ENCODE results near the gene JMJD1C. TPM values are rescaled to one million over a fixed set of nuclear protein-coding genes. Genes with fewer than 3 reads are reported as not detected.

Gene JMJD1C
- total RNA-seq, 4 donors from 2014 or later = 92.0 to 153 (median 124) TPM

GRCh38 chr10:63365976-63366765 lies 99.6 kb downstream of the JMJD1C start:
- Histone ChIP-seq H3K4me1 (no peaks in the 10 kb centered on the region), H3K9me3 (no peaks in the 10 kb centered on the region), H3K36me3 (no peaks in the 10 kb centered on the region), H3K27ac (no peak overlapping the region), H3K27me3 (no peaks in the 10 kb centered on the region), H3K4me3 (no peak overlapping the region)
- no peak for DNase-seq
- TF ChIP-seq POLR2A (IDR thresholded peaks at IDR 0.05) (no peak), CTCF (IDR thresholded peaks at IDR 0.05) (no peak)

- H3K27ac ChIP-seq = no peak overlapping the region
- no peaks in the 10 kb centered on the region for H3K36me3 ChIP-seq
These were observed 100.9 kb downstream of the JMJD1C start for GRCh38 chr10:63364918-63365317.

GRCh38 chr10:63363951-63364350 lies 101.8 kb downstream of the JMJD1C start:
- no peak for TF ChIP-seq POLR2A (IDR thresholded peaks at IDR 0.05)
- no peak for TF ChIP-seq CTCF (IDR thresholded peaks at IDR 0.05)
- no peak overlapping the region for H3K4me3 ChIP-seq
- no peak overlapping the region for H3K27ac ChIP-seq
- H3K27me3 ChIP-seq = no peaks in the 10 kb centered on the region
- H3K9me3 ChIP-seq = no peaks in the 10 kb centered on the region
- no peaks in the 10 kb centered on the region for H3K4me1 ChIP-seq
- no peaks in the 10 kb centered on the region for H3K36me3 ChIP-seq
- no peak for DNase-seq

More at GRCh38 chr10:63364918-63365317, 100.9 kb downstream of the JMJD1C start:
- Histone ChIP-seq H3K9me3 (no peaks in the 10 kb centered on the region), H3K27me3 (no peaks in the 10 kb centered on the region), H3K4me3 (no peak overlapping the region), H3K4me1 (no peaks in the 10 kb centered on the region)
- TF ChIP-seq POLR2A (IDR thresholded peaks at IDR 0.05) (no peak), CTCF (IDR thresholded peaks at IDR 0.05) (no peak)
- DNase-seq = no peak

GRCh38 chr10:63355682-63356081 lies 110.1 kb downstream of the JMJD1C start:
- Histone ChIP-seq H3K4me1 (no peaks in the 10 kb centered on the region), H3K36me3 (no peaks in the 10 kb centered on the region), H3K27me3 (no peaks in the 10 kb centered on the region), H3K9me3 (no peaks in the 10 kb centered on the region), H3K27ac (no peak overlapping the region), H3K4me3 (no peak overlapping the region)
- no peak for DNase-seq
- TF ChIP-seq POLR2A (IDR thresholded peaks at IDR 0.05) (no peak), CTCF (IDR thresholded peaks at IDR 0.05) (no peak)

GRCh38 chr10:63352976-63353375 lies 112.8 kb downstream of the JMJD1C start:
- no peak overlapping the region for H3K27ac ChIP-seq
- no peaks in the 10 kb centered on the region for H3K27me3 ChIP-seq
- no peaks in the 10 kb centered on the region for H3K4me1 ChIP-seq
- no peak overlapping the region for H3K4me3 ChIP-seq
- no peaks in the 10 kb centered on the region for H3K36me3 ChIP-seq
- no peaks in the 10 kb centered on the region for H3K9me3 ChIP-seq
- no peak for DNase-seq
- TF ChIP-seq POLR2A (IDR thresholded peaks at IDR 0.05) = no peak

- TF ChIP-seq POLR2A (IDR thresholded peaks at IDR 0.05) (no peak), CTCF (IDR thresholded peaks at IDR 0.05) (no peak)
- Histone ChIP-seq H3K27ac (no peak overlapping the region), H3K4me3 (no peak overlapping the region), H3K4me1 (no peaks in the 10 kb centered on the region), H3K36me3 (no peaks in the 10 kb centered on the region), H3K27me3 (no peaks in the 10 kb centered on the region), H3K9me3 (no peaks in the 10 kb centered on the region)
- no peak for DNase-seq
These were observed 117.4 kb downstream of the JMJD1C start for GRCh38 chr10:63348245-63348850.
